ENCODE results near the gene DHRS3.

Gene DHRS3

DNA sequence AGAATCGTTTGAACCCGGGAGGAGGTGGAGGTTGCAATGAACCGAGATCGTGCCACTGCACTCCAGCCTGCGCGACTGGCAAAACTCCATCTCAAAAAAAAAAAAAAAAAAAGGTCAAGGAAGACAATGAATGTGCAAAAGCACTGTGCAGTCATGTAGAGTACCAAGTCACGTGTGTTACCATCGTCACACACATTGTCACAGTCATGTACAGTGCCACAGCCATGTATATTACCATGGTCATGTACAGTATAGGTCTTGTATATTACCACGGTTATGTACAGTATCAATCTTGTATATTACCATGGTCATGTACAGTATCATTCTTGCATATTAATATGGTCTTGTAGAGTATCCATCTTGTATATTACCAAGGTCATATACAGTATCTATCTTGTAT is 13.0 kb downstream of the DHRS3 start:
- Mint-ChIP-seq H3K4me3 (no peak overlapping the region), H3K27ac (peak overlapping the region; percentile 88), H3K27me3 (peaks cover 17% of the 10 kb centered on the region), H3K4me1 (peaks cover 68% of the 10 kb centered on the region), H3K36me3 (peaks cover 59% of the 10 kb centered on the region), H3K9me3 (peaks cover 7% of the 10 kb centered on the region)
- DNase-seq, result no peak
- CTCF ChIA-PET, result interaction anchor here (1.7 kb wide), 1 partner anchor 14 kb away, joined by 11 read pairs; no protein-coding TSS in a partner anchor

DNA sequence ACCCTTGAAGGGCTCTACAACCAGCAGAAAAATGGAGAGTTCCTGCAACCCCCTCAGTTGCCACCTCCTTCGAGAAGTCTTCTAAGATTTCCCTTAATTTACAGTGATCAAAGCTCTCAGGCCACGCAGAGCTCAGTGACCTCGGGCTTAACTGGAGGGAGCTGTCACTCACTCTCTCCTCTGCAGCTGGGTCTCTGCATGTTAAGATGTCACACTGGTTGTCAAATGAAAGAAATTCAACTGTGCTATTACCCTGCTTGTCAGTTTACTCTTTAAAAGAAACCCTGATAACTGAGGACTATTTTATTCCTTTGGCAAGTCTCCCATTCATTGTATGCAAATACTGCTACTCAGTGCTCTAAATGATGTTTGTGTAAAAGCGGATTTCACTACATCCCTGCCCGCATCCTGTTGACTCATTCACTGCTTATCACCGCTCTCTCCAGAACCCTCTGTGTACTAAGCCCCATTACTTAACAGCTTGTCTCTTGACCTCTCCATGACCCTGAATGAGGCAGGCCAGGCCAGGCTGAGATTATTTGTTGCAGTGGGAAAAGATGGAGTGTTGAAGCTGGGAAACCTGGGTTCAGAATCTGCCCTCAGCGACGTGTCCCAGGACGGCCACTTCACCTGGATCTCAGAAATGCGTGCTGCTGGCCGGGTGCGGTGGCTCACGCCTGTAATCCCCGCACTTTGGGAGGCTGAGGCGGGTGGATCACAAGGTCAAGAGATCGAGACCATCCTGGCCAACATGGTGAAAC is 13.7 kb downstream of the DHRS3 start:
- H3K27ac Mint-ChIP-seq, result peak overlapping the region; percentile 88
- H3K4me1 Mint-ChIP-seq, result peaks cover 64% of the 10 kb centered on the region

DNA sequence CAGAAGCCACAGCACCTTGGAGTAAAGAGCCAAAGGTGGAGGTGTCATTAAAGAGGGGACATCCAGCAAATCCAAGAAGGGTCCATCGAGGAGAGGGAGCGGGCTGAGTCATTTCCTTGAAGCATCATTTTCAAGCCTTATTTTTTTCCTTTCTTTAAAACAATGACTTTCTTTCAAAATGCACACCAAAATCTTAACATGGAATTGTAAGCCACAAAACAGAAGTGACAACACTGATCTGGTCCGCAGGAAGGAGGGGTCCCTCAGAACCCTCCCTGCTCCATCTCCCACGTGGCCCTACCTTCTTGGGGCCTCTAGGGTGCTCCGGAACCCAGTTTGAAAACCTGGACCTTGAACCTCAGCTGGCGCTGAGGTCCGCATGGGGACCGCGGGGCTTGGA is 14.8 kb downstream of the DHRS3 start:
- Mint-ChIP-seq H3K4me1 (peaks cover 63% of the 10 kb centered on the region), H3K4me3 (no peak overlapping the region), H3K36me3 (peaks cover 43% of the 10 kb centered on the region), H3K27ac (peak overlapping the region; percentile 88), H3K27me3 (peaks cover 10% of the 10 kb centered on the region), H3K9me3 (peaks cover 6% of the 10 kb centered on the region)
- CTCF ChIA-PET, result interaction anchor here (1.2 to 1.7 kb wide), 2 partner anchors 11 to 16 kb away, joined by 4 to 11 read pairs; no protein-coding TSS in a partner anchor
- DNase-seq, result no peak

More for the DNA sequence above, 13.7 kb downstream of the DHRS3 start:
- Mint-ChIP-seq H3K36me3 (peaks cover 54% of the 10 kb centered on the region), H3K4me3 (peak overlapping the region; percentile 27), H3K9me3 (peaks cover 7% of the 10 kb centered on the region), H3K27me3 (peaks cover 12% of the 10 kb centered on the region)
- DNase-seq, result peak; percentile 80
- CTCF ChIA-PET, result interaction anchor here (1.2 to 1.7 kb wide), 2 partner anchors 10 to 15 kb away, joined by 4 to 11 read pairs; no protein-coding TSS in a partner anchor

DNA sequence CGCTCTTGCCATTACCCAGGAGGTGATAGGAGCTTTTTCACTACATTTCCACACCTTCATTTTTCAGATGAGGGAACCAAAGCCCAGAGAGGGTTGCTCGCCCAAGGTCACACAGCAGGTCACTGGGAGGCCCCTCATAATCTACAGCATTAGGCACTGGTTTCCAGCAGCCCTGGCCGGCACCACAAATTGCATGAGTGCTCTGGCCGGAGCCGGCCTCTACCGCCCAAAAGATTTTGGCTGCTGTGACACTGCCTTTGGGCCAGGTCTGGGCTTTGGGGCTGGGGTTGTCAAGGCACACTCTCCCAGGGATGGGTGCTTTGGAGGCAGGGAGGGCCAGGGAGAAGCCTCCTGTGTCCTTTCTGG is 15.4 kb downstream of the DHRS3 start:
- H3K27ac Mint-ChIP-seq, result no peak overlapping the region
- DNase-seq, result no peak
- H3K4me3 Mint-ChIP-seq, result no peak overlapping the region
- peaks cover 13% of the 10 kb centered on the region for H3K27me3 Mint-ChIP-seq
- CTCF ChIA-PET, result interaction anchor here (2.4 to 2.9 kb wide), 2 partner anchors 15 to 18 kb away, joined by 19 to 21 read pairs; partner anchors contain the start of gene DHRS3
- H3K4me1 Mint-ChIP-seq, result peaks cover 69% of the 10 kb centered on the region
- H3K36me3 Mint-ChIP-seq, result peaks cover 41% of the 10 kb centered on the region
- peaks cover 6% of the 10 kb centered on the region for H3K9me3 Mint-ChIP-seq

DNA sequence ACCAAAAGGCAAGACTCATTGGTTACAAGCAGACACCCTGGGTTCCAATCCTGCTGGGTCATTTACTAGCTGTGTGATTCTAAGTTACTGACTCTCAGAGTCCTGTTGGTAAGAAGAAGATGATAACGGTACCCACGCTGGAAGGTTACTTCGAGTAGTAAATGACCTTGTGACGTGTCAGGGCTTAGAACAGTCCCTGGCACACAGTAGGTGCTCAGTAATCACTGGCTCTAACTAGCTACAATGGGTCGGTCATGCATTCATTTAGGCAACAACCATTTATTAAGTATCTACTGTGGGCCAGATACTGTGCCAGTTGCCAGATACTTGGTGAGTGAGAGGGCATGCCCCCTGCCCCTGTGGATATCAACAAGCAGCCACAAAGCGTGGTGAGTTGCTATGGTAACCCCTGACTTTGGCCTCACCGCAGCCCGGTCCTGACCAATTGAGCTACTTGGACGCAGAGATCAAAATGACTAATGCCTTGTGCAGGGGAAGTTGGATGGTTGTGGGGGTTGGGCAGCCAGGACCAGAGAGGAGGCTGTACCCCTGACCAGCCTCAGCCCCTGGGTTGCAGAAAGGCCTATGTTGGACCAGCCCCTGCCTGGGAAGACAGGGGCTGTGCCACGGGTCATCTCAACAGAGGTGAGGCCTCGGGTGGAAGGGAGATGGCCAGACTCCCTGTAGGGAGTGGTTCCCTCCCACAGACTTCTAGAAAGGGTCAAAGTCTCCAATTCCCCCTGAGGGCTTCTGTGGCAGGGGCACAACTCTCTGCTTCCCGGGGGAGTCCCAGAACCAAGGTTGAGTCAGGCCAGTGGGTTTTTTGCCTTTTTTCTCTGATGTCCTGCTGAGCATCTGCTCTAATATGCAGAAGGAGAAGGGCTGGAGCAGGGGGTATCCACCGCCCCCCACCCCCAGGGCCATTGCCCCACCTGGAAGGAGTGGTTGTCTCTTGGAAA is 16.0 kb downstream of the DHRS3 start:
- CTCF ChIA-PET, result interaction anchor here (1.2 to 2.9 kb wide), 9 partner anchors 9 to 92 kb away, joined by 4 to 21 read pairs (median 6); partner anchors contain the start of gene DHRS3
- no peak overlapping the region for H3K4me3 Mint-ChIP-seq
- peaks cover 38% of the 10 kb centered on the region for H3K36me3 Mint-ChIP-seq
- DNase-seq, result no peak
- peak overlapping the region; percentile 69 for H3K27ac Mint-ChIP-seq
- H3K4me1 Mint-ChIP-seq, result peaks cover 71% of the 10 kb centered on the region
- peaks cover 3% of the 10 kb centered on the region for H3K9me3 Mint-ChIP-seq
- H3K27me3 Mint-ChIP-seq, result peaks cover 15% of the 10 kb centered on the region

DNA sequence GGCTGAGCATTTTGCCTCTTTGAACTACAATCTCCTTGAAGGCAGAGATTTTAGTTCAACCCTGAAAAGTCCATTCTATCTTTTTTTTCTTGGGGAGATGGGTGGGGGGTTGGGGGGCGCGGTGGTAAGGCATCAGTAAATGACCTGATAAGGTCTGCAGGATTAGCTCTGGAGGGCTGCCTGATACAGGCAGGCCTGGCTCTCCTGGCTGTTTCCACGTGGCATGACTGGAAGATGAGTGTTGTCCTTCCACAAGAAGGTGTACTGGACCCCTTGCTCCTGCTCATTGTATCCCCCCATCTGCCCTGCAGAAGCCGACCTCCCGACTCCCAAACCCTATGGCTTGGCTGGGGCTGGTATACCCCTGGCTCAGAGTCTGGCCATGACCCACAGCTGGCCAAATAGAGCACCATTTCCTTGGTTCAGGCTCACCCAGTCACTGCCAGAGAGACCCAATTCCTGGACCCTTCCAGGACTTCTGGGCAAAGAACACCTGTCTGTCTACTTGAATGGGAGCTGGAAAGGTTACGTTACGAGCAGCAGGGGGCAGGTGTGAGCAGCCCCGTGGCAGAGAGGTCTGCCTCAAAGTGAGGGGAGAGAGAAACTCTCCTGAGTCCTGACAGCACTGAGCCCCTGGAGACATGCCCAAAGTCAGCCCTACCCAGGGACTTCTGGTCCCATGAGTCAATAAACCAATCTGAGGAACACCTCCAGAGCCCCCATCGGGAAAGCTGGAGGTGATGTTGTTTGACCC is 17.0 kb downstream of the DHRS3 start:
- peaks cover 73% of the 10 kb centered on the region for H3K4me1 Mint-ChIP-seq
- no peaks in the 10 kb centered on the region for H3K9me3 Mint-ChIP-seq
- H3K4me3 Mint-ChIP-seq, result no peak overlapping the region
- peak; percentile 74 for DNase-seq
- CTCF ChIA-PET, result interaction anchor here (0.7 to 2.9 kb wide), 11 partner anchors 8 to 172 kb away, joined by 3 to 21 read pairs (median 6); partner anchors contain the start of gene DHRS3
- H3K27me3 Mint-ChIP-seq, result peaks cover 24% of the 10 kb centered on the region
- peaks cover 31% of the 10 kb centered on the region for H3K36me3 Mint-ChIP-seq
- H3K27ac Mint-ChIP-seq, result no peak overlapping the region

DNA sequence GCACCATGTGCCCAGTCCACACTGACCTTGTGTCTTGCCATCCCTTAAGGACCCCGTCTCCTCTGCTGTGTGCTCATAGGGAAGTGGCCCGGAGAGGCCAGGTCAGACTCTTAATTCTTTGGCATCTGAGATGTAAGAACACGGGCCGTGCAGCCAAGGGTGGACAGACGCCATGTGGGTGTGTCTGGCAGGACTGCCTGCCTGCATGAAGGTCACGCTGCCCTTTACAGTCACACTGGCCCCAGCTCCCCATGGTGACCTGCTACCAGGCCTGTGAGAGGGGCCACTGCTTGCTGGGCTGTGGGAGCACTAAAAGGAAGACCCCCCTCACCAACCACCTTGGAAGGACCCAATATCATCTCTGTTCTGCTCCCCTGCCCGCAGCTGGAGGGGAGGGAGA is 17.7 kb downstream of the DHRS3 start:
- CTCF ChIA-PET, result interaction anchor here (0.7 to 2.9 kb wide), 5 partner anchors 10 to 172 kb away, joined by 3 to 21 read pairs (median 6); no protein-coding TSS in a partner anchor
- H3K9me3 Mint-ChIP-seq, result no peaks in the 10 kb centered on the region
- H3K4me3 Mint-ChIP-seq, result no peak overlapping the region
- H3K27ac Mint-ChIP-seq, result no peak overlapping the region
- H3K4me1 Mint-ChIP-seq, result peaks cover 71% of the 10 kb centered on the region
- peaks cover 28% of the 10 kb centered on the region for H3K36me3 Mint-ChIP-seq
- H3K27me3 Mint-ChIP-seq, result peaks cover 27% of the 10 kb centered on the region
- DNase-seq, result no peak

DNA sequence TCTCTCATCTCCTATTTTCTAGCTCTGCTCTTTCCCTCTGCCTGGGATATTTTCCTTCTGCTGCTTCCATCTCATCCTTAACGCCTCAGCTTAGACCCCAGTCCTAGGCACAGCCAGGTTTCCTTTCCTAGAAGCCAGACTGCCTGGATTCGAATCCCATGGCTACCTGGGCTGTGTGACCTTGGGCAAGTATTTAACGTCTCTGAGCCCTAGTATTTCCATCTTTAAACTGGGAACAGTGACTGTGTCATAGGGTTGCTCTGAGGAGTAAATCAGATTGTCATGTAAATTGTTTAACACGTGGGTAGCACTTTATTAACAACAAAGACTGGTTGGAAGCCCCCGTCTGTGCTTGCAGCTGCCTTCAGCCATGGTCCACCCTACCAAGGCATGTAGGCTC is 18.4 kb downstream of the DHRS3 start:
- Mint-ChIP-seq H3K4me1 (peaks cover 69% of the 10 kb centered on the region), H3K4me3 (no peak overlapping the region), H3K9me3 (no peaks in the 10 kb centered on the region), H3K36me3 (peaks cover 26% of the 10 kb centered on the region), H3K27ac (no peak overlapping the region), H3K27me3 (peaks cover 34% of the 10 kb centered on the region)
- no peak for DNase-seq
- CTCF ChIA-PET, result interaction anchor here (0.7 to 0.8 kb wide), 2 partner anchors 60 to 192 kb away, joined by 3 read pairs; no protein-coding TSS in a partner anchor

DNA sequence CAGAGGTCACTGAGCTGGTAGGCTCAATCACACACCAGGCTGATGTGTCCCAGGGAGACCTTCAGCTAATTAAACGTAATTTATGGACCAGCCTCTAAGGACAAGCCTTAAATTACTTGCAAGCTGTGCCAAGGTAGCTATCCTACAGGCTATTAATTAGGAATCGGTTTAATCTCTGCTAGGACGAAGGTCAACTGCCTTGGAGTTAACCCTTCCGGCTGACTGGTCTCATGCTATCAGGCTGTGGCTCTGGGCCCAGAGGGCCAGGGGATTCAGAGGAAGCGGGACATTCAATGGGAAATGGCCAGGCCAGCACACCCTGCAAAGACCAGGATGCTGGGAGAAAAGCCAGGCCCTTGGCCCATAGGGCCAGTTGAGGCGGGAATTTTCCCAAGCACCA is 19.0 kb downstream of the DHRS3 start:
- Mint-ChIP-seq H3K4me3 (no peak overlapping the region), H3K36me3 (peaks cover 20% of the 10 kb centered on the region), H3K27ac (no peak overlapping the region), H3K27me3 (peaks cover 39% of the 10 kb centered on the region), H3K4me1 (peaks cover 68% of the 10 kb centered on the region), H3K9me3 (no peaks in the 10 kb centered on the region)
- DNase-seq, result no peak
- CTCF ChIA-PET, result interaction anchor here (0.8 to 1.2 kb wide), 2 partner anchors 20 to 60 kb away, joined by 3 to 5 read pairs; no protein-coding TSS in a partner anchor

DNA sequence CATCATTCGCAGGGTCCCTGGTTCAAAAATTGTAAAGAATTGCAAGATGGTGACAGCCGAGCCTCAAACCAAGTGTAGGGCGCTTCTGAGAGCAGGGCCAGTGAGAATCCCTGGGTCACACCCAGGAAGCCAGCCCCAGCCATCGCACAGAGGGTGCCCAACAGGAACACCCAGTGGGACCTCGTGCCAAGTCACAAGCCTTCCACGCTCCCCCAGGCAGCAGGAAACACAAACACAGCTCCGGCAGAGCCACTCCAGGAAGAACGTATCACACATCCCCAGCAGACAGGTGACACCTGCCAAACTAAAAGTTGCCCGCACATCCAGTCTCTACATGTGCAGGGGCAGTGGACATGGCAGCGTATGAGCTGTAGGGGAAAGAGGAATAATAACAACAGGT is 20.2 kb downstream of the DHRS3 start:
- peak overlapping the region; percentile 60 for H3K27ac Mint-ChIP-seq

DNA sequence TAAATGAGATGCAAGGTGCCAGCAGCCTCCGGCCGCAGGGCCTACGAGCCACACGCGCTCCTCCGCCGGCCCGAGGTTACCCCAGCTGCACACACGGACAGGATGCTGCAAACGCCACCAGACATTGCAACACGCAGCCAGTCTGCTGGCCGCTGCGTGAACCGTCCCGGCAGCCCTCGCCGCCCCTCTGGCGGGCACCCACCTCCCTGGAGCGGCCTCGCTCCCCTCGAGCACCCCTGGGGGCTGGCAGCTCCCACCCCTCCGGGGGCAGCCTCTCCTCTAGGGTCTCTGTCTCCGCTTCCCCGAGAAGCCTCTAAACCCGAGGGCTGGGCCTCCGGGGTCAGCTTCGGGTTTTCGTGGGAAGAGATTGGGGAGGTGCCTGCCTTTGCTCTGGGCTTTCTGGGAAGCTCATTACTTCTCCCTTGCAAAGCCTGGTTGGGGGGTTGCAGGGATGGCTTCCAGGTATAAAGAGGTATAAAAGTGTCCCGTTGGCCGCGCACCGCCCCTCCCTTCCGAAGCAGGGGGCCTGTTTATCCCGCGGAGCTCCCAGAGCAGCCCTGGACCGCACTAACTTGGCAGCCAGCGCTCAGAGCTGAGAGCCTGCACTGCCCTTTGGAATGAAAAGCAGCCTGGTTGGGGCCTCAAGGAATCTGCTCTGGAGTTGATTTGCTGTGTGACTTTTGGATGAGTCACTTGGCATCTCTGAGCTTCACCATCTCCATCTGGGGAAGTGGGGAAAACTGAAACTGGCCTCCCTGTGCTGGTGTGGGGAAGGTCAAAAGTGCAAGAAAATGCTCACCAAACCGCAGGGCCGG is 21.8 kb downstream of the DHRS3 start:
- Mint-ChIP-seq H3K4me3 (no peak overlapping the region), H3K4me1 (peaks cover 45% of the 10 kb centered on the region), H3K27me3 (peaks cover 33% of the 10 kb centered on the region), H3K36me3 (peaks cover 14% of the 10 kb centered on the region), H3K9me3 (no peaks in the 10 kb centered on the region), H3K27ac (no peak overlapping the region)
- DNase-seq, result no peak
- CTCF ChIA-PET, result interaction anchor here (0.9 kb wide), 1 partner anchor 78 kb away, joined by 3 read pairs; no protein-coding TSS in a partner anchor

More for the DNA sequence above, 20.2 kb downstream of the DHRS3 start:
- no peaks in the 10 kb centered on the region for H3K9me3 Mint-ChIP-seq
- peaks cover 14% of the 10 kb centered on the region for H3K36me3 Mint-ChIP-seq
- no peak for DNase-seq
- H3K4me1 Mint-ChIP-seq, result peaks cover 57% of the 10 kb centered on the region
- CTCF ChIA-PET, result no interaction called here
- peaks cover 40% of the 10 kb centered on the region for H3K27me3 Mint-ChIP-seq
- H3K4me3 Mint-ChIP-seq, result no peak overlapping the region

DNA sequence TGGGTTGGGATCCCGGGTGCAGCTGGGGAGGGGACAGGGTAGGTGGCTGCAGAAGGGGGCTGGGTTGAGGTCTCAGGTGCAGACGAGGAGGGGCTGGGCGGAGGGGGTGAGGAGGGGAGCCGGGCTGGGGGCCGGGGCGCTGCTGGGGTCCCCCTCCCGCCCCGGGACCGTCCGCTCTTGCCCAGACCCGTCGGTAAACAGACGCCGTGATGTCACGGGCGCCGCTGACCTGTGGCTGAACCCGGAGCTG is 22.3 kb downstream of the DHRS3 start:
- Mint-ChIP-seq H3K9me3 (no peaks in the 10 kb centered on the region), H3K27ac (no peak overlapping the region), H3K4me1 (peaks cover 39% of the 10 kb centered on the region), H3K27me3 (peaks cover 33% of the 10 kb centered on the region), H3K4me3 (no peak overlapping the region), H3K36me3 (peaks cover 17% of the 10 kb centered on the region)
- CTCF ChIA-PET, result no interaction called here
- DNase-seq, result no peak
